T47D (cell line): ENCODE measurements around the gene RAB40AL.
A peak's percentile ranks its signal among the peaks of the same experiment; 100 is the strongest.
"Not testable (repeated sequence)": the region's sequence is repeated elsewhere in the genome, so short reads cannot be mapped to it uniquely, and the experiment has no call there.

ENCODE experiments used
- DNase-seq, 2 experiments: peaks; one replicate each; pipeline versions ENCODE4 v3.0.0 to v3.0.0-alpha.2; 2011 to 2012; ENCODE audit warnings: low read depth in 1 of 2, low spot score in 1 of 2
- JUND ChIP-seq: IDR thresholded peaks from 2 replicates; pipeline ENCODE4 v1.6.1; 2012; ENCODE audit warnings: low read depth
- in situ Hi-C: cut with HindIII; loops from 2 replicates; pipeline ENCODE4 v1.10.0; 2016; ENCODE audit warnings: low sequenced_read_pairs, low pct_unique_long_range_greater_than_20kb

RAB40AL gene

GRCh38 chrX:102936972-102937371, at the start of gene RAB40AL:
Gene RAB40AL (plus strand): TSS chrX:102937272. CDS start chrX:102937319, 47 bp downstream.
- in situ Hi-C loops, DNase-seq: not testable (repeated sequence)

GRCh38 chrX:102887687-102888086, 49.4 kb upstream of the RAB40AL start:
- no peak for TF ChIP-seq JUND
- DNase-seq: no peak
- in situ Hi-C loops: no loop called here

GRCh38 chrX:102892103-102892502, 45.0 kb upstream of the RAB40AL start:
- in situ Hi-C loops: no loop called here
- no peak for DNase-seq
- no peak for TF ChIP-seq JUND

GRCh38 chrX:102899940-102900916, 36.8 kb upstream of the RAB40AL start:
- DNase-seq: peak in 1 of 2 experiments; percentile 51
- in situ Hi-C loops: no loop called here
- no peak for TF ChIP-seq JUND

GRCh38 chrX:102902355-102902754, 34.7 kb upstream of the RAB40AL start:
- no peak for TF ChIP-seq JUND
- in situ Hi-C loops: no loop called here

GRCh38 chrX:102930990-102931756, 5.9 kb upstream of the RAB40AL start:
- in situ Hi-C loops: no loop called here
- TF ChIP-seq JUND: no peak
- DNase-seq: no peak

More at GRCh38 chrX:102902355-102902754, 34.7 kb upstream of the RAB40AL start:
- no peak for DNase-seq

- TF ChIP-seq JUND: no peak
- DNase-seq: peak in 1 of 2 experiments; percentile 22
- in situ Hi-C loops: no loop called here
Measured at GRCh38 chrX:102934624-102935023, 2.4 kb upstream of the RAB40AL start.

- in situ Hi-C loops: no loop called here
- DNase-seq: peak in 1 of 2 experiments; percentile 40
- TF ChIP-seq JUND: no peak
Measured at GRCh38 chrX:102950908-102951866, 14.1 kb downstream of the RAB40AL start.

GRCh38 chrX:102957751-102958150, 20.7 kb downstream of the RAB40AL start:
- DNase-seq: no peak
- no peak for TF ChIP-seq JUND
- in situ Hi-C loops: no loop called here

- in situ Hi-C loops: no loop called here
Measured at GRCh38 chrX:102958794-102959193, 21.7 kb downstream of the RAB40AL start.

GRCh38 chrX:102959471-102959870, 22.4 kb downstream of the RAB40AL start:
- peak in 1 of 2 experiments; percentile 7 for DNase-seq
- no peak for TF ChIP-seq JUND
- in situ Hi-C loops: no loop called here

More at GRCh38 chrX:102958794-102959193, 21.7 kb downstream of the RAB40AL start:
- DNase-seq: no peak
- no peak for TF ChIP-seq JUND

- no peak for DNase-seq
- in situ Hi-C loops: no loop called here
- TF ChIP-seq JUND: no peak
Measured at GRCh38 chrX:102963955-102964354, 26.9 kb downstream of the RAB40AL start.
